Measurements from ENCODE around the gene USP34.

- TF ChIP-seq POLR2A (IDR thresholded peaks at IDR 0.05; ENCODE audit: low read length) (no peak), GATA1 (IDR thresholded peaks at IDR 0.05; ENCODE audit: low read depth, low read length) (no peak)
Observed at GRCh38 chr2:61354543-61355197, 116.2 kb downstream of the USP34 start.

Data from erythroblast (primary cell).